ENCODE data around the gene GNPAT. TPM values are rescaled to one million over a fixed set of nuclear protein-coding genes. Genes with fewer than 3 reads are reported as not detected.

GNPAT gene
- polyA plus RNA-seq, 1 donor from 2014 or later = 40.1 TPM

DNA sequence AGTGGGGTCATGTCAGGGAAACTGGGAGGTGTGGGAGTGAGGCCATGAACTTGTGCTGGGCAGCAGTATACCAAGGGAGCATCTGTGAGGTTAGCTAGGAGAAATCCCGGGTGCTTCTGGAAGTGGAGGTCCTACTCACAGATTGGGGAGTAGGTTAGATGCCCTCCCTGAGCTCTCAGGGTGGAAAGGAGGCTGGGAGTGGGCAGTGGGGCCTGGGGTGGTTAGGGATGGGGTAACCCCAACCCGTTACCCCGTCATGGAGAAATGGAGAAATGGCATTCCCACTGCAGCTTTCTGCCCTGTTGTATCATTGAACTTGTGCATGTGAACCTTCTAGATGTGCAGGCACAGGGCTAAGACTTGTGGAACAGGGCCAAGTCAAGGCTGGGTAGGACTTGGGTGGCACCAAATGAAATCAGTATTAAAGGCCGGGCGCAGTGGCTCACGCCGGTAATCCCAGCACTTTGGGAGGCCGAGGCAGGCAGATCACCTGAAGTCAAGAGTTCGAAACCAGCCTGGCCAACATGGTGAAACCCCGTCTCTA, 69.5 kb downstream of the GNPAT start:
- peaks cover 3% of the 10 kb centered on the region for H3K36me3 Mint-ChIP-seq
- no peak overlapping the region for H3K27ac Mint-ChIP-seq
- no peaks in the 10 kb centered on the region for H3K9me3 Mint-ChIP-seq
- no peak overlapping the region for H3K4me3 Mint-ChIP-seq
- no peaks in the 10 kb centered on the region for H3K27me3 Mint-ChIP-seq
- H3K4me1 Mint-ChIP-seq = no peaks in the 10 kb centered on the region

DNA sequence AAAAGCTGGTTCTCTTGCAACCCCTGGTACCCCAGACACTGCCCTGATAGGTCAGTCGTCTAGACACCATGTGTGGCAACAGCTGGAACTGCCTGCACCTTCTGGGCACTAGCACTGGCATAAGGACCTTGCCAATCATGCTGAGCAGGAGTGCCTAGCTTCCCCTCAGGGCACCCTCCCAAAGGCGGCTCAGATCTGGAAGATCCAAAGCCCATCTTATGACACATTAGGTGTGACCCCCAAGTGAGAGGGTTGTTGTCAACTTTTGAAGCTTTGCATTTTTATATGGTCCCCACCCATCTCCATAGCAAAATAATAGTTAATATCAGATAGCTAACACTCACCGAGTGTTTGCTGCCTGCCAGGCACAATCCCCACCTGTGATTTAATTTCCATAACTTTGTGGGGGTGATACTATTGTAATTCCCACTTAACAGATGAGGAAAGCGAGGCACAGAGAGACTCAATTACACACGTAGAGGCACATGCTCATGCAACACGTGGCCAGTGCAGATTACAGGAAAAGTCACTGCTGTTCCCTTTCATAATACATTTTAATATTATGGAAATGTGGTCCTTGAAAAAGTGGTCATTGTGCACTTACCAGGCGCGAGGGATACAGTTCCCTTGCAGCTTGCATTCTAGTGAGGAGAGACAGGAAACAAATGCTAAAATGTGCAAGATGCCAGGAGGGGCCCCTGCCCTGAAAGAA, 70.9 kb downstream of the GNPAT start:
- Mint-ChIP-seq H3K36me3 (peaks cover 3% of the 10 kb centered on the region), H3K4me3 (no peak overlapping the region), H3K27ac (no peak overlapping the region), H3K4me1 (peaks cover 0 to 3% (median 0%) of the 10 kb centered on the region in 3 donors), H3K27me3 (no peaks in the 10 kb centered on the region), H3K9me3 (no peaks in the 10 kb centered on the region)

DNA sequence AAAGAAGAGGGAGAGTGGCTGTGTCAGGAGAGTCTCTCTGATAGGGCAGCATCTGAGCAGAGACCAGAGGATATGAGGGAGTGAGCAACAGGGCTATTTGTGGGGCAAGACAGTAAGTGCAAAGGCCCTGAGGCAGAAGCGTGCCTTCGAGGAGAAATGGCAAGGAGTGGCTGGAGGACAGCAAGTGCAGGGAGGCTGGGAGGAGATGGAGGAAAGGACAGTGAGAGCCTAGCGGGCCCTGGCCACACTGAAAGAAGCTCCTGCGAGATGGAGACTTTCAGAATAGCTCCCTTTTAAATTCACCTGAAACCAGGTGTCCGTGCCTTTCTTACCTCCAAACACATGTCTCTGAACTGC, 71.4 kb downstream of the GNPAT start:
- H3K9me3 Mint-ChIP-seq = no peaks in the 10 kb centered on the region
- peaks cover 3% of the 10 kb centered on the region for H3K36me3 Mint-ChIP-seq
- H3K27ac Mint-ChIP-seq = no peak overlapping the region
- no peak overlapping the region for H3K4me3 Mint-ChIP-seq
- no peaks in the 10 kb centered on the region for H3K27me3 Mint-ChIP-seq
- peaks cover 0 to 3% (median 0%) of the 10 kb centered on the region in 3 donors for H3K4me1 Mint-ChIP-seq

DNA sequence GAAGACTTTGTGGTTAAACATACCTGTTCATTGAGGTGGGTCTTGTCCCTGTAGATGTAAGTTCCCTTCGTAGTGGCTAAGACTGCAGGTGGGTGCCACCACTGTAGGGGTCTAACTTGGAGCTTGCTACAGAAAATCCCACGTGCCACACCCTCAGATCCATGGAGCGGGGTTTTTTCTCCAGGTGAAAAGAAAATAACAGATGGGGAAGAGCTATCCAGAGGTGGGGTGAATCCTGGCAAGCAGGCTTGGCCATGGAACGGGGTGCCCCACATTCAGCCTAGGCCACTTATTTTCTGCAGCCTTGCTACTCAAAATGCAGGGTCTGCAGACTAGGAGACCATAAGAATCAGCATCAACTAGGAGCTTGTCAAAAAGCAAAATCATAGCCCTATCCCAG, 72.6 kb downstream of the GNPAT start:
- Mint-ChIP-seq H3K9me3 (no peaks in the 10 kb centered on the region), H3K4me3 (no peak overlapping the region), H3K27me3 (no peaks in the 10 kb centered on the region), H3K27ac (no peak overlapping the region), H3K4me1 (peaks cover 0 to 3% (median 0%) of the 10 kb centered on the region in 3 donors), H3K36me3 (no peaks in the 10 kb centered on the region)

DNA sequence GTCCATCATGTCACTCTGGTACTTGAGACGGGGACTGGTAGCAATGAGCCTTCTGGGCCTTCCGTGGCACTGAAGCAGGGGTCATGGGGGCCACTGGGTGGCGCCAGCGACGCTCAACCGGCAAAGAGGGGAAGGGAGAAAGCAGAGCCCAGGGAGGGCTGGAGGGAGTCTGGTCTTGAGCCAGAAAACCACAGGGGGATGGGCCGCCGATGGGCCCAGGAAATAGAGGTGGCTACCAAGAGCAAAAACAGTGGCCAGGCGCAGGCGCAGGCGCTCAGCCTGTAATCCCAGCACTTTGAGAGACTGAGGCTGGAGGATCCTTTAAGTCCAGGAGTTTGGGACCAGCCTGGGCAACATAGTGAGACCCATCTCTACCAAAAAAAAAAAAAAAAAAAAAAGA, 74.9 kb downstream of the GNPAT start:
- Mint-ChIP-seq H3K9me3 (no peaks in the 10 kb centered on the region), H3K27ac (no peak overlapping the region), H3K4me3 (no peak overlapping the region), H3K4me1 (peaks cover 0 to 3% (median 0%) of the 10 kb centered on the region in 3 donors), H3K27me3 (no peaks in the 10 kb centered on the region), H3K36me3 (no peaks in the 10 kb centered on the region)

DNA sequence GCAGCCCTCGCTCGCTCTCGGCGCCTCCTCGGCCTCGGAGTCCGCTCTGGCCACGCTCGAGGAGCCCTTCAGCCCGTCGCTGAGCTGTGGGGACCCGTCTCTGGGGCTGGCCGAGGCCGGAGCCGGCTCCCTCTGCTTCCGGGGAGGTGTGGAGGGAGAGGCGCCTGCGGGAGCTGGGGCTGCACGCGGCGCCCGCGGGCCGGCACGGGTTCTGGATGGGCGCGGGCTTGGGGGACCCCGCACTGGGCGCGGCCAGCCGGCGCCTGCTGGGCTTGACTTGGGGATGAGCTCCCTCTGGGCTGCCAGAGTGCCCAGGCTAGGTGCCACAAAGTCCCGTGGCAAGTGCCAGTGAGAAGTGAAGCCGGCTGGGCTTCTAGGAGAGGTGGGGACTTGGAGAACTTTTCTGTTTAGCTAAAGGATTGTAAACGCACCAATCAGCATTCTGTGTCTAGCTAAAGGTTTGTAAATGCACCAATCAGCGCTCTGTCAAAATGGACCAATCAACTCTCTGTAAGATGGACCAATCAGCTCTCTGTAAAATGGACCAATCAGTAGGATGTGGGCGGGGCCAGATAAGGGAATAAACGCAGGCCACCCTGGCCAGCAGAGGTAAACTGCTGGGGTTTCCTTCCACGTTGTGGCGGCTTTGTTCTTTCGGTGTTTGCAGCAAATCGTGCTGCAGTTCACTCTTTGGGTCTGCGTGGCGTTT, 76.4 kb downstream of the GNPAT start:
- Mint-ChIP-seq H3K4me1 (peaks cover 0 to 3% (median 0%) of the 10 kb centered on the region in 3 donors), H3K36me3 (no peaks in the 10 kb centered on the region), H3K27me3 (no peaks in the 10 kb centered on the region), H3K27ac (peak overlapping the region in 1 of 3 donors; percentile 67), H3K4me3 (no peak overlapping the region), H3K9me3 (no peaks in the 10 kb centered on the region)

DNA sequence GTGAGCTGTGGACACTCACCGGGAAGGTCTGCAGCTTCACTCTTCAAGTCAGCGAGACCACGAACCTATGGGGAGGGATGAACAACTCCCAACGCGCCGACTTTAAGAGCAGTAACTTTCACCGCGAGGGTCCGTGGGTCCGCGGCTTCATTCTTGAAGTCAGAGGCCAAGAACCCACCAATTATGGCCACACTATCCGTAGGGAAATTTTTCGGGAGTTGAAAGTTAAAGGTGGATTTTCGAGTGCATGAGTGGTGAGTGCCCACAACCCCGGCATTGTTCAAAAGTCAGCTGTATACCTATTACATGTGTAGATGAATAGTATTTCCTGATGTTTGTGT, 77.0 kb downstream of the GNPAT start:
- no peaks in the 10 kb centered on the region for H3K36me3 Mint-ChIP-seq

DNA sequence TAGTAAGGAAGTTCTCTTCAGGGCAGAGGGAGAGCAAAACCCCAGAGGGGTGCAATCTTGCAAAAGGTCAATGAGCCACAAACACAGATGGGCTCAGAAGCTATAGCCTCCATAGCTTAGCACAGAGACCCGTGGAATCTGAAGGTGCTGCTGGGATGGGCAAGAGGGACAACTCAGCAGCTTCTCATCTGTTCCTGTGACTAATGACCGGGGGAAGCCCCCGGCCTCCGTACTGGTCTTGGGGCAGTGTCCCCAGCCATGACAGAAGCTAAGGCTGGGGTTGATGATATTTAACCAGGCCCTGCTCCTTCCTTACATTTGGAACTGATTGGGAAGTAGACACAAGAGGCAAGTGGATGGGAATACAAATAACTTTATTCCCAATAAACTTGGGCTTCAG, 77.6 kb downstream of the GNPAT start:
- H3K4me1 Mint-ChIP-seq = peaks cover 0 to 3% (median 0%) of the 10 kb centered on the region in 3 donors
- H3K36me3 Mint-ChIP-seq = no peaks in the 10 kb centered on the region
- no peak overlapping the region for H3K27ac Mint-ChIP-seq
- H3K9me3 Mint-ChIP-seq = no peaks in the 10 kb centered on the region
- H3K27me3 Mint-ChIP-seq = no peaks in the 10 kb centered on the region
- H3K4me3 Mint-ChIP-seq = no peak overlapping the region

More for the DNA sequence above, 77.0 kb downstream of the GNPAT start:
- Mint-ChIP-seq H3K9me3 (no peaks in the 10 kb centered on the region), H3K27ac (peak overlapping the region in 1 of 3 donors; percentile 67), H3K4me3 (no peak overlapping the region), H3K4me1 (peaks cover 0 to 3% (median 0%) of the 10 kb centered on the region in 3 donors), H3K27me3 (no peaks in the 10 kb centered on the region)

DNA sequence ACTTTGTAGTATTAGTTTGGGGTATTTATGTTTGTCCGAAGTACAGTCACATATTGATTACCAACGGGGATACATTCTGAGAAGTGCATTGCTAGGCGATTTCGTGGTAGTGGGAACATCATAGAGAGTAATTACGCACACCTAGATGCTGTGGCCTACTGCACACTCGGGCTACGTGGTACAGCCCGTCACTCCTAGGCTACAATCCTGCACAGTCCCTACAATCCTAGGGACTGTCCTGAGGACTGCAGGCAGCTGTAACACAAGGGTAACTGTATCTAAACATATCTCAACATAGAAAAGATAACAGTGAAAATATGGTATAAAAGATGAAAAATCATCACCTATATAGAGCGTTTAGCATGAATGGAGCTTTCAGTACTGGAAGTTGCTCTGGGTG, 78.1 kb downstream of the GNPAT start:
- no peak overlapping the region for H3K4me3 Mint-ChIP-seq
- H3K36me3 Mint-ChIP-seq = no peaks in the 10 kb centered on the region
- no peaks in the 10 kb centered on the region for H3K9me3 Mint-ChIP-seq
- H3K27me3 Mint-ChIP-seq = no peaks in the 10 kb centered on the region
- H3K4me1 Mint-ChIP-seq = peaks cover 0 to 3% (median 0%) of the 10 kb centered on the region in 3 donors
- peak overlapping the region in 1 of 3 donors; percentile 67 for H3K27ac Mint-ChIP-seq

DNA sequence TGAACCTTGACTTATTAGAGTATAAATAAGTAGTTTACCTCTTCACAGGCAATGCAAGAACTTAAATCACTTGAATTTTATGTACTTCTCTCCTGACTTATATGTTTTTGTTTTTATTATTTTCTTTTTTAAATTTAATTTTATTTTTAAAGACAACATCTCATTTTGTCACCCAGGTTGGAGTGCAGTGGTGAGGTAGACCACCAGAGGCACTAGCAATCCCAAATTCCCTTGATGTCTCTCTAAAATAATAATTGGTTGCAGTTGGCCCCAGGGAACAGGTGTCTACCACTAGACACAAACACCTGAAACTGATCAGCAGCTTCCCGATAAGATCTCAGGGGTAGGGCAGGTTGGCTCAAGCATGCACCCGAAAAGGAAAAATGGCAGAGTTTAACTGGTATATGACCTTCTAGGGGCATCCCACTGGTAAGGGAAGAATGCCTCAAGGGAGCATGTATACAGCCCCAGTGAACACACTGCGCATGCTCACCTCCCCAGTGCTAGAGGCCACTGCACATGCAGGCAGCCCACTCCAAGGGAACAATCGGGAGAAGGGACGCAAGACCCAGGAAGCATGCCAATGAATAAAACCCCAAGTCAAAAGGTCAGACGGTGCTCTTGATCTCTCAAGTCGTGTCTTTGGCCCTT, 82.0 kb downstream of the GNPAT start:
- Mint-ChIP-seq H3K27me3 (no peaks in the 10 kb centered on the region), H3K36me3 (no peaks in the 10 kb centered on the region), H3K27ac (no peak overlapping the region), H3K4me3 (no peak overlapping the region), H3K9me3 (no peaks in the 10 kb centered on the region), H3K4me1 (no peaks in the 10 kb centered on the region)

DNA sequence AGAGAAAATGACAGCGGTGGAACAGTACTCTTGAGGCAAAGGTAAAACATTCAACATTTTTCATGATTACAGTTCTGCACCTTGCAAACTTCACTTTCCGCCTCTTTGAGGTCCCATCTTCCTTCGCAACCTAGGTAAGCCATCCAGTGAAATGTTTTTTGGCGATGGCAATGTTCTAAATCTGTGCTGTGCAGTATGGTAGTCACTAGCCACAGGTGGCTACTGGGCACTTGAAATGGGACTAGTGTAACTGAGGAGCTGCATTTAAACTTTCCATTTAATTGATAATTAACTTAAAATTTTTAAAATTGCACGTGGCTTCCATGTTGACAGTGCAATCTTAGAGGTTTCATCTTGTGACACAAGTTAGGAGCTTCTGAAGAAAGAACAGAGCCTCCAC, 83.6 kb downstream of the GNPAT start:
- Mint-ChIP-seq H3K36me3 (no peaks in the 10 kb centered on the region), H3K4me1 (peaks cover 3 to 9% (median 5%) of the 10 kb centered on the region in 3 donors), H3K27ac (no peak overlapping the region), H3K27me3 (no peaks in the 10 kb centered on the region), H3K9me3 (no peaks in the 10 kb centered on the region), H3K4me3 (no peak overlapping the region)

DNA sequence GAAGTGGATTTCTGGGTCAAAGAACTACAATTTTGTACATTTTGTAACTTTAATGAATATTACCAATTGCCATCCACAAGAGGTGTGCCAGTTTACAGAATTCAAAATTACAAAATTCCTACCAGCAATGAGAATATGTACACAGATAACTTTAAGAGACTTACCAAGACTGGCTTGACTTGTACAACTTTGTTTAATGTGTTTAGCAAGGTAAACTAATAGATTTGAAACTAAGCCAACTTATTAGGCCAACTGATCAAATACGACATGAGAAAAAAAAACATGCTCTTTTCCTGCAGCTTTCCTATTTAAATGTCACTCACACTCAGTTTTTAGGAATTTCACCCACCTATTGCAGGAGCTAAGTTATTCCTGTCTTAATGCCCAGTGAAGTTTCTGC, 85.2 kb downstream of the GNPAT start:
- Mint-ChIP-seq H3K27me3 (no peaks in the 10 kb centered on the region), H3K4me3 (no peak overlapping the region), H3K27ac (no peak overlapping the region), H3K36me3 (peaks cover 5% of the 10 kb centered on the region), H3K9me3 (no peaks in the 10 kb centered on the region), H3K4me1 (peaks cover 6 to 19% (median 8%) of the 10 kb centered on the region in 3 donors)
